Prostate gland (tissue), 2 donors: Measurements from ENCODE around the gene ABCA13.

Experiments used
- POLR2AphosphoS5 ChIP-seq: sonication (generic); formaldehyde crosslinking; IDR thresholded peaks from one replicate; pipeline ENCODE4 v1.6.1; 2017; ENCODE audit warnings: antibody characterized with exemption
- TF ChIP-seq, protein P1 (sequence below), 4 experiments: fragments of 200-600 bp in 2 of 4; fragments of 450-650 bp in 2 of 4; sonication (generic) in 2 of 4; IDR thresholded peaks; 1 replicate in 3 of 4; 2 replicates in 1 of 4; pipeline ENCODE4 v1.5.1; 2016 to 2019; ENCODE audit warnings: antibody characterized with exemption in 4 of 4, mild to moderate bottlenecking in 2 of 4, moderate library complexity in 2 of 4

DNA sequence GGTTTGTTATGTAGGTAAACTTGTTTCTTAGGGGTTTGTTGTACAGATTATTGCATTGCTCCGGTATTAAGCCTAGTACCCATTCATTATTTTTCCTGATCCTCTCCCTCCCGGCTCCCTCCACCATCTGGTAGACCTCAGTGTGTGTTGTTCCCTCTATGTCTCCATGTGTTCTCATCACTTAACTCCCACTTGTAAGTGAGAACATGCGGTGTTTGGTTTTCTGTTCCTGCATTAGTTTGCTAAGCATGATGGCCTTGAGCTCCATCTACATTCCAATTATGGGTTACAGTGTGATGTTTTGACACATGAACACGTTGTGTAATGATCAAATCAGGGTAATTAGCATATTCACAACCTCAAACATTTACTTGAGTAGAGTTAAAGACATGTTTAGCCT, 237.5 kb downstream of the ABCA13 start:
- TF ChIP-seq, protein P1, sequence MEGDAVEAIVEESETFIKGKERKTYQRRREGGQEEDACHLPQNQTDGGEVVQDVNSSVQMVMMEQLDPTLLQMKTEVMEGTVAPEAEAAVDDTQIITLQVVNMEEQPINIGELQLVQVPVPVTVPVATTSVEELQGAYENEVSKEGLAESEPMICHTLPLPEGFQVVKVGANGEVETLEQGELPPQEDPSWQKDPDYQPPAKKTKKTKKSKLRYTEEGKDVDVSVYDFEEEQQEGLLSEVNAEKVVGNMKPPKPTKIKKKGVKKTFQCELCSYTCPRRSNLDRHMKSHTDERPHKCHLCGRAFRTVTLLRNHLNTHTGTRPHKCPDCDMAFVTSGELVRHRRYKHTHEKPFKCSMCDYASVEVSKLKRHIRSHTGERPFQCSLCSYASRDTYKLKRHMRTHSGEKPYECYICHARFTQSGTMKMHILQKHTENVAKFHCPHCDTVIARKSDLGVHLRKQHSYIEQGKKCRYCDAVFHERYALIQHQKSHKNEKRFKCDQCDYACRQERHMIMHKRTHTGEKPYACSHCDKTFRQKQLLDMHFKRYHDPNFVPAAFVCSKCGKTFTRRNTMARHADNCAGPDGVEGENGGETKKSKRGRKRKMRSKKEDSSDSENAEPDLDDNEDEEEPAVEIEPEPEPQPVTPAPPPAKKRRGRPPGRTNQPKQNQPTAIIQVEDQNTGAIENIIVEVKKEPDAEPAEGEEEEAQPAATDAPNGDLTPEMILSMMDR (IDR thresholded peaks at IDR 0.05), result no peak
- no peak for TF ChIP-seq POLR2AphosphoS5
